ENCODE results near the gene NUDT16L1.
A peak's percentile ranks its signal among the peaks of the same experiment; 100 is the strongest.

The NUDT16L1 gene

DNA sequence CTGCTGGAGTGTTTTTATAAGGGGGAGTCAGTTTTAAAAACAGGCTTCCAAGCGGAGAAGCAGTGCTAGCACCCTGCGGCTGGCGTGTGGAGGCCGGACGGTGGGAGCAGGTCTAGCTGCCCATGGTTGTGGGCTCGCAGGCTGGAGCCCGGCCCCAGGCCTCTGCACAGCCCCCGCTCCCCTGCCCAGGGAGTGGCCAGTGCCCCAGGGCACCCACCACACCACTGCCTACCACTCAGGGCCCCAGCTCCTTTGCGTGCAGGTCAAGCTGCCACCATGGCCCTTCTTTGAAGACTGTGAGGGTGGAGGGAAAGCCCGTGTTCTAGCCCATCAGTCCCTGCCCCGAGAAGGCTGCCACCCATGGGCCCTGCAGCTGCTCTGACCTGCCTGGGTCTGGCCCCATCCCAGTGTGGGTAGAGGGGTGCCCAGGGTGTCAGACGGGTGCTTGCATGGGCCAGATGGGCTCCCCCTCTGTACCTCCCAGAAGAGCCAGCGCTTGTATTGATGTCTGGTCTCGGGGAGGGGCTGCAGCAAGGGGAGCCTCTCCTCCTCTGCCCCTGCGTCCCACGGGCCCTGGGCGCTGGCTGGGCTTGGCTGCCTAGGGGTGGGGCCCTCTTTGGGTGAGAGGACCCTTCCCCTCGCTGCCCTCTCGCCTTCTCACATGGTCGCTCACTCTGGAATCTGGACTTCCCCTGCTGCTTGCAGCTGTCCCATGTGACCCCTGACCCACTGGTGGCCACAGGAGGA, 1.5 kb upstream of the NUDT16L1 start:
- Mint-ChIP-seq H3K27me3 (no peaks in the 10 kb centered on the region), H3K4me3 (peak overlapping the region; percentile 82), H3K27ac (peak overlapping the region; percentile 91), H3K36me3 (ENCODE audit: low read depth) (peaks cover 43% of the 10 kb centered on the region), H3K4me1 (ENCODE audit: low read depth) (peaks cover 20% of the 10 kb centered on the region), H3K9me3 (no peaks in the 10 kb centered on the region)
- peak; percentile 32 for DNase-seq

DNA sequence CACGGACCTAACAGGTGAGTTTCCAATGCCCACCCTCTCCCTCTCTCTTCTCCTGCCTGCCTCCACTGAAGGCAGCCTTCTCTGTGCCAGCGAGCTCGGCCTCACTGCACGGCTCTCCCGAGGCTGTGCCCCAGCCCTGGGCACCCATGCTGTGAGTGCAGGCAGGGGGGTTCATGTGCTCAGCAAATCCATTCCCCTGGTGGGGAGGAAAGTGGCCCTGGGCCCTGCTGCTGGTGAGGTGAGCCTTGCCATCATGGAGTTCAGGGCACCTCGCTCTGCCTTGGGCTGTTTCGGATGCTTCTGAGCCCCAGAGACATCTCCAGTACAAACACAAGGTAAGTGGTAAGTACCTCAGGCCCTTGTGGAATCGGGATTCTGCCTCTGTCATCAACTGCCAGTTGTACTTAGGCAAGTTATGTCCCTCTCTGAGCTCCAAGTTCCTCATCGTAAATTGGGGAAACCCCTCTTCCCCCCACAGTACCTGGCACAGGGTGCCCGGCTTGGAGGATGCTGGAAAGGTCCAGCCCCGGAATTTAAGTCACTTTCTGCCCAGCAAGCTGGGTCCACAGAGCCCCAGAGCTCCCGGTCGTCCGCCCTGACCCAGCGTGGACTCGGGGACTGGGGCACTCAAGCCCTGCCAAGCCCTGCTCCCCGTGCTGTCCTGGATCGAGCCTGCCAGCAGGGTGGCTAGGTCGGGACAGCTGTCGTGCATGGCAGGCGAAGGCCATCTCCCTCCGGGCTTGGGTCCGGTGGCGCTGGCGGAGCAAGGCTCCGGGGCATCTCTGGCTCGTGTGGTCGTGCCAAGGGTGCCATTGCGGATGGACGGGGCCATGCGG, 684 bp upstream of the NUDT16L1 start:
- Mint-ChIP-seq H3K9me3 (no peaks in the 10 kb centered on the region), H3K27me3 (no peaks in the 10 kb centered on the region), H3K4me3 (peak overlapping the region; percentile 82), H3K4me1 (ENCODE audit: low read depth) (peaks cover 20% of the 10 kb centered on the region), H3K27ac (peak overlapping the region; percentile 91), H3K36me3 (ENCODE audit: low read depth) (peaks cover 41% of the 10 kb centered on the region)
- DNase-seq = peak; percentile 61

DNA sequence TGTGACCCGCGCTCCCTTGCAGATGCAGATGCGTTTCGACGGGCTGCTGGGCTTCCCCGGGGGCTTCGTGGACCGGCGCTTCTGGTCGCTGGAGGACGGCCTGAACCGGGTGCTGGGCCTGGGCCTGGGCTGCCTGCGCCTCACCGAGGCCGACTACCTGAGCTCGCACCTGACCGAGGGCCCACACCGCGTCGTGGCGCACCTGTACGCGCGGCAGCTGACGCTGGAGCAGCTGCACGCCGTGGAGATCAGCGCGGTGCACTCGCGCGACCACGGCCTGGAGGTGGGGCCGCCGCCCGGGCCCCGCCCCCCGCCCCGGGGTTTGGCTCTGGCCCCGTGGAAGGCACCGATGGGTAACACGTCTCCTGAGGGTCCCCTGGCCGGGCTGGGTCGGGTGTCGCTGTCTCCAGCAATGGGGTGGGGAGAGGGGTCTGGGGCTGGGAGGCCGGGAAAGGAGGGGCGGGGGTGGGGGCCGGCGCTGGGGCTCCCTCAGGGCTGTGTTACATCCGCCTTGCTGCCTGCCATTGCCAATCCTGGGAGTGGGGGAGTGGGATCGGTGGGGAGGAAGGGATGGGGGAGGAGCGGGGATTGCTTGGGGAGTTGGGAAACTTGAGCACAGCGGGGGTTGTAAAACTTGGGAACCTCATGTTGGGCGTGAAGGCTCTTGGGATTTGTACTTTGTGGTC, 737 bp downstream of the NUDT16L1 start:
- DNase-seq = peak; percentile 68
- peaks cover 20% of the 10 kb centered on the region for H3K4me1 Mint-ChIP-seq (ENCODE audit: low read depth)
- H3K27ac Mint-ChIP-seq = peak overlapping the region; percentile 89
- H3K27me3 Mint-ChIP-seq = no peaks in the 10 kb centered on the region
- peaks cover 43% of the 10 kb centered on the region for H3K36me3 Mint-ChIP-seq (ENCODE audit: low read depth)
- H3K4me3 Mint-ChIP-seq = peak overlapping the region; percentile 82
- H3K9me3 Mint-ChIP-seq = no peaks in the 10 kb centered on the region

DNA sequence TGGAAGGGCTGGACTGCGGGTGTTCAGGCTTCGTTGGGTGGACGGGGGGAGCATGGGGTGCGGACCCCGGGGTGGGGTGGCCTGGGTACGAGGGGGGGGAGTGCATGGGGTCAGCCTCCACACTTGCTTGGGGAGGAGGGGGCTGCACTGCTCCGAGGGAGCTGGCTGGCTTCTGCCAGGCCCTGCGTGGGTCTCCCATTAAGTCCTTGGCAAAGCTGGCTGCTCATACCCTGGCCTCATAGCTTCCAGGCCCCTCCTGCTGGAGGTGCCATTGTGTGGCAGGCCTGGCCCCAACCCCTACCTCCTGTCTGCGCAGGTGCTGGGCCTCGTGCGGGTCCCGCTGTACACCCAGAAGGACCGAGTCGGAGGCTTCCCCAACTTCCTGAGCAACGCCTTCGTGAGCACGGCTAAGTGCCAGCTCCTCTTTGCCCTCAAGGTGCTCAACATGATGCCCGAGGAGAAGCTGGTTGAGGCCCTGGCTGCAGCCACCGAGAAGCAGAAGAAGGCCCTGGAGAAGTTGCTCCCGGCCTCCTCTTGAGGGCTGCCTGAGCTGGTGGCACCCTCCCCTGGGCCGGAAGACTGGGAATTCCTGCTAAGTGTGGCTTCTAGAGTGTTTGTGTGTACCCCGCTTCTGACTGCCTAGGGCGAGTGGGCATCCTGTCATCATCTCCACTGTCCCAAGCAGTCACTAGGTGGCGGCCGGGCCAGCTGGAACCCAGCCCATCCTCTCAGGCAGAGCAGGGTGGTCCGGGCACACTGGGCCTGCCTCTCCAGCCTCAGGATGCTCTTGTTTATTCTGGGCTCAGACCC, 1.5 kb downstream of the NUDT16L1 start:
- Mint-ChIP-seq H3K9me3 (no peaks in the 10 kb centered on the region), H3K27me3 (no peaks in the 10 kb centered on the region), H3K4me1 (ENCODE audit: low read depth) (peaks cover 27% of the 10 kb centered on the region), H3K4me3 (peak overlapping the region; percentile 82), H3K27ac (peak overlapping the region; percentile 89), H3K36me3 (ENCODE audit: low read depth) (peaks cover 50% of the 10 kb centered on the region)
- no peak for DNase-seq

DNA sequence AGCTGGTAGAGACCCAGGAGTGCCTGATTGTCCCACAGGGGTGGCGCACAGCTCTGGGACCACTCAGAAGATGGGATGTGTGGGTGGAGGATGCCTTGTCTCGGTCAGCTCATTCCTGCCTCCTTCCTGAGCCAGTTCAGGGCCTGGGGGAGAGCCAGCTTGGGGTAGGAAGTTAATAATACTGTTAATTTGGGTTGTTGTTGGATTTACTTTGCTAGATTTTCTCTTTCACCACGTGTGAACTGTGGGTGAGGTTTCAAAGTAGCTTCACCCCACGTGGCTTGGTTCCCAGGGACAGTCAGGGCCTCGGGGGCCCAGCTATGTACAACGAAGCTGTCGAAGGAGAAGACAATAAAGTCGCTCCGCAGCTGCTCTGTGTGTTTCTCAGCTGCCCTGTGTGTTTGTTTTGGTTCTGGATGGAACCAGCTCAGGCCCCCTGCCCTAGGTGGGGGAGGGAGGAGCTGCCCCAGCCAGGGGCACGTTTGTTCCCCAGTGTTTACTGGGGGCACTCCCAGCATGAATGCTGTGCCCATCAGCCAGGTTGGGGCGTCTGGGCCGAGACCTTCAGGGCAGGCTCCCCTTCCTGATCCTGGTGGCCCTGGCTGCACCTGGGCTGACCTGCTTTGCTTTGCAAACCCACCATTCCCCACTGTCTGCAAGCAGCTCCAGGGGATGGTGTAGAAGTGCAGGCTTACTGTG, 2.3 kb downstream of the NUDT16L1 start:
- Mint-ChIP-seq H3K27ac (peak overlapping the region; percentile 84), H3K4me3 (peak overlapping the region; percentile 82), H3K36me3 (ENCODE audit: low read depth) (peaks cover 52% of the 10 kb centered on the region), H3K9me3 (no peaks in the 10 kb centered on the region), H3K27me3 (no peaks in the 10 kb centered on the region), H3K4me1 (ENCODE audit: low read depth) (peaks cover 35% of the 10 kb centered on the region)
- DNase-seq = no peak

DNA sequence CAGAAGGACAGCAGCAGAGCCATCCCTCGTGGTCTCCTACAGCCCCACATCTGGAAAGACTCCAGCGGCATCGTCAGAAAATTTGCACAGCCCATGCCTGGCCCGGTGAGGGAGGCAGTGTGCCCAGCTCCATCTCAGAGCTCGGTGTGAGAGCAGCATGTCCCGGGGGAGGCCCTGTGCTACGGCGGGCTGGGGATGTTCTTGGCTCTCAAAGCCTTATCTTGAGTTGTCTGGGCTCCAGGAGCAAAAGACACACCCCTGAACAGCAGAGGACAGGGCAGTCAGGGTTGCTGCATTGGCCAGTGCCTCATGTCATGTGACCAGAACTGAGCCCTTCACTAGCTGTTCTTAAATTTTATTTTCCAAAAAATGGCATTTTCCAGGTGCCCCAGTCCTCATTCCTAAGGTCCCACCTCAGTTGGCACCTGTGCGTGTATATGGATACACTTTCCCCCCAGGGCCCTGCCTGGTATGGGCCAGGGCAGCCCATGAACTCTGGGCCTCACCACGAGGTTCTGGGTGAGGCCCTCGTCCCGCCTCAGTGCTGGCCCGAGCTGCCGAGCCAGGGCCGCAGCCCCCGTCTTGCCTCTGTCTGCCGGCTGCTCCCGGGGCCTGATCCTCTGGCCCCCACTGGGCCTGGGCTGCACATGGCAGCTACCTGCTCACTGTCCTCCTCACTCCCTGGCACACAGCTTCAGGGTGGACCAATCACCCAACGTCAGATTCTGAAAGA, 3.0 kb downstream of the NUDT16L1 start:
- DNase-seq = no peak
- peak overlapping the region; percentile 84 for H3K27ac Mint-ChIP-seq
- H3K4me1 Mint-ChIP-seq (ENCODE audit: low read depth) = peaks cover 38% of the 10 kb centered on the region
- no peaks in the 10 kb centered on the region for H3K27me3 Mint-ChIP-seq
- no peaks in the 10 kb centered on the region for H3K9me3 Mint-ChIP-seq
- peaks cover 59% of the 10 kb centered on the region for H3K36me3 Mint-ChIP-seq (ENCODE audit: low read depth)
- peak overlapping the region; percentile 23 for H3K4me3 Mint-ChIP-seq

DNA sequence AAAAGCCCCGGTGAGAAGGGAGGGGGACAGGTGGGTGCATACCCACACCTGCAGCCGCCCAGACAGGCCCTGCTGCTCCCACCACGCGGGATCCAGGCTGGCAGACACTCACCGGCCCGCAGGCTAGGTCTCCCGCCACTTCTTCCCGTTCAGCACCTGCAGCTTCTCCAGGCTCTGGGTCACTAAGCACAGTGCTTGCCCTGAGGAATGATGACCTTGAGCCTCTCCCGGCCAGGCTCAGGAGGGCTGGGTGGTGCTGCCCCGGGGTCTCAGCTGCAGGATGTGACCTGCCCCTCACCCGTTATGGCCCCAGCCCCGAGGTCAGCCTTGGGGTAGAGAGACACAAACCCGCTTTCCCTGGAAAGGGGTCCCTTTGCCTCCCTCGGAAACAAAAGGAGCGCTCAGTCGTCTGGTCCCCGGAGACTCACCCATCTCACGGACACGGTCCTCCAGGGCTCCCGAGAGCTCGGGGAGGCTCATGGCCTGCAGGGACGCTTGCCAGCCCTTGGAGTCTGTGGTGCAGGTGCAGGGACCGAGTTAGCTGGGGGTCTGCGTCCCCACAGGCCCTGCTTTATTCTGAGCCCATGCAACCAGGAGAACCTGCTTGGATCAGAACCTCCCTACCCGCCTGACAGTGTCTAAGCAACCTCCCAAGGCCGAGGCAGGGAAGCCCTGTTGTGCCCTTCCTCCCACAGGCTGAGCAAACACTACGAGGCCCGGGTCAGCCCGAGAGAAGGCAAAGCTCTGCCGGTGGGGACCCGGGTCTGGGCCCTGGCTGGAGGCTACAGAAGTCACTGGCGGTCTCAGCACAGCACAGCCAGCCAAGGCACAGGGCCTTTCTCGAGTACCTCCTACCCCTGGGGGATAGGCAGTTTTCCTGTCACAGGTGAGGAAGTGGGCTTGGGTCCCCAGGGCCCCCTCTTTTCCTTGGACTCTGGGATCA, 3.8 kb downstream of the NUDT16L1 start:
- Mint-ChIP-seq H3K27ac (peak overlapping the region; percentile 6), H3K27me3 (no peaks in the 10 kb centered on the region), H3K9me3 (no peaks in the 10 kb centered on the region), H3K4me3 (no peak overlapping the region), H3K4me1 (ENCODE audit: low read depth) (peaks cover 38% of the 10 kb centered on the region), H3K36me3 (ENCODE audit: low read depth) (peaks cover 65% of the 10 kb centered on the region)
- DNase-seq = no peak

DNA sequence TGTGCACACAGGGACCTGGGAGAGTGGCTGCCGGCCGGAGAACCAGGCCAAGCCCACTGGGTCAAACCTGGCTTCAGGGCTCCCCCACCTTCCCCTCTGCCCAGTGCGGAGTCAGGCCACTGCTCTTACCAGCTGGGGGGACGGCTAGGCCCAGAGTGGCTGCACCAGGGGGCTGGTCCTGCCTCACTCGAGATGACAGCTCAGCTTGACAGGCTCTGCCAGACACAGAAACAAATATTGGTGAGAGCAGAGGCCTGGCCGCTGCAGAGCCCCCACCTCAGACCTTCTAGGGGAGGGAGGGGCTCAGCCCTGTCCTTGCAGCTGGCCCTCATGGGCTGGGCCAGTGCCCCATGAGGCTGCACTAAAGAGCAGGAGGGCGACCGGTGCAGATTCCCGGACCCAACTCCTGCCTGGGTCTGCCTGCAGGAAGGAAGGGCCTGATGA, 4.5 kb downstream of the NUDT16L1 start:
- Mint-ChIP-seq H3K27me3 (no peaks in the 10 kb centered on the region), H3K27ac (no peak overlapping the region), H3K36me3 (ENCODE audit: low read depth) (peaks cover 68% of the 10 kb centered on the region), H3K9me3 (no peaks in the 10 kb centered on the region), H3K4me3 (no peak overlapping the region), H3K4me1 (ENCODE audit: low read depth) (peaks cover 31% of the 10 kb centered on the region)
- no peak for DNase-seq

DNA sequence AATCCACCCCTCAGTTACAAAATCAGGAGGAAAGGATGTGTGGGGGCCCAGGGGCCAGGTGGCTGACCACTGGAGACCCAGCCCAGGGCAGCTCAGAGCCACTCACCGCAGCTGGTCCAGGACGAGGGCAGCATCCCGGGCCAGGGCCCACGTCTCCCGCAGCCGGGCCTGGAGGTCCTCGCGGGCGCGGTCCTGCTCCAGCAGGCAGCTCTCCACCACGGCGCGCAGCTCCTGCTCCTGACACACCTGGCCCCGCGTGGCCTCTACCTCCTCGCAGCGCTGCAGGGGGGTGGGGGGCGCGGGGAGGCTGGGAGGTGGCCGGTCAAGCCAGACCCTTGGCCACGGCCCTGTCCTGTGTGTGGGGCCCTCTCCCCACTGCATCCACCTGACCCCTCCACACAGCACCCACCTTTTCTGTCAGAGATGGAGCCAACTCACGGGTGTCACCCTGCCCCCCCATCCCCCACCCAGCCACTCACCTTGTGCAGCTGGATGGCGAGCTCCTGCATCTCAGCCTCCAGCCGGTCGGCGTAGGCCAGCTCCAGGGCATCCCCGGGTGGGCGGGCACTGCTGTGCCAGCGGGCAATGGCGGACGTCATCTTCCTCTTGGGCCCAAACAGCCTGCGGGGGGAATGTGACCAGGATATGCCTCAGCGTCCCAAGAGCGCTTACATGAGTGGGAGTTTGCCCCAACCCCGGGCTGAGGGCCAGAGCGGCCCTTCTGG, 5.1 kb downstream of the NUDT16L1 start:
- DNase-seq = no peak
- Mint-ChIP-seq H3K9me3 (no peaks in the 10 kb centered on the region), H3K4me1 (ENCODE audit: low read depth) (peaks cover 28% of the 10 kb centered on the region), H3K27me3 (no peaks in the 10 kb centered on the region), H3K36me3 (ENCODE audit: low read depth) (peaks cover 70% of the 10 kb centered on the region), H3K4me3 (no peak overlapping the region), H3K27ac (no peak overlapping the region)

DNA sequence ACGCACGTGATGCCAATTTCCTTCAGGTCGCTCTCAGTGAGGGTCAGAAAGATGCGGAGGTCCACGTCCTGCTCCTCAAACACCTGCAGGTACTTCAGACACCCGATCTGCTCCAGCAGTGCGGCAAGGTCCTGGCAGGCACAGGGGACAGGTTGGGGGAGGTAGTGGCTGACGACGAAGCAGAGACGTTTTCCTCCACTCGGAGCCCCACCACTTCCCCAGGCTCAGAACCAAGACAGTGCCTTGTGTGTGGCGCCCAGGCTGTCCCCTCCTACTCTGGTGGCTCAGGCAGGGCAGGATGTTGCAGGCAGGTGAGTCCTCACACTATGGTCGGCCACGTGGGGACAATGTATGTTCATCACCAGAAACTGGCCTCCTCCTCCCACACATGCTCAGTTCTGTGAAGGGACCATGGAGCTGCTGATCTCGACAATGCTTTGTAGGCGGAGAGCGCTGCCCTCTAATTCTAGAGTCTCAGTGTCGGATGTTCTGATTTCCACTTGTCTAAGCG, 5.7 kb downstream of the NUDT16L1 start:
- Mint-ChIP-seq H3K27ac (peak overlapping the region; percentile 59), H3K36me3 (ENCODE audit: low read depth) (peaks cover 75% of the 10 kb centered on the region), H3K4me1 (ENCODE audit: low read depth) (peaks cover 28% of the 10 kb centered on the region), H3K4me3 (no peak overlapping the region), H3K27me3 (no peaks in the 10 kb centered on the region), H3K9me3 (no peaks in the 10 kb centered on the region)
- DNase-seq = no peak

DNA sequence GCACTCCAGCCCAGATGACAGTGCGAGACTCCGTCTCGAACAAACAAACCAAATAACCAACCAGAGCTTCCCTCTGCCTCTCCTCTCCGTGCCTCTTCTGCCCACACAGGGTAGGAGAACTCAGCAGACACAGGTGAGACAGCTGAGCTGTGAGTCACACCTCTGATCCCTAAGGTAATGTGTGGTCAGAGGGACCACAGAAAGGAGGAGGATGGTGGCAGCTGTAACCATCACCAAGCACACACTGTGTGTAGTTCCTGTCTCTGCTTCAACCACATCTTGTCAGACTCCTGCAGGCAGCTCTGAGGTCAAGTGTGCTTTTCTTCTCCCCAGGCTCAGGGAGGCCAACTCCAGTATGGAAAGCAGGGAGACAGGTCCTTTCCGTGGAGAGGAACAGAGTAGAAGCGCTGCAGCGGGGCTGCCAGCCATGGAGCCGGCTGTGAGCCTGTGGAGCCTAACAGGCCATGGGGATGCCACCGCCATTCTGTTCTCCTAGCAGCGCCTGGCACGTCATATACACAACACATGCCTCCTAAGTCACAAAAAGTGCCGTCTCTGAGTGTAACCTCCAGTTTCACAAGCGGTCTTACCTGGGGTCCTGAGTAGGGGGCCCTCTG, 7.1 kb downstream of the NUDT16L1 start:
- Mint-ChIP-seq H3K27me3 (no peaks in the 10 kb centered on the region), H3K27ac (peak overlapping the region; percentile 66), H3K36me3 (ENCODE audit: low read depth) (peaks cover 81% of the 10 kb centered on the region), H3K9me3 (no peaks in the 10 kb centered on the region), H3K4me3 (no peak overlapping the region), H3K4me1 (ENCODE audit: low read depth) (peaks cover 20% of the 10 kb centered on the region)
- peak; percentile 41 for DNase-seq

Measured in activated T-cell treated with anti-CD3 and anti-CD28 coated beads, Interleukin-2, amount 50 U/mL, for 24 hours (primary cell).